Measurements from ENCODE around the gene DOC2B.
"Not testable (repeated sequence)": the region's sequence is repeated elsewhere in the genome, so short reads cannot be mapped to it uniquely, and the experiment has no call there.

Gene DOC2B

GRCh38 chr17:189444-189843, 8.0 kb upstream of the DOC2B start:
- no peak for DNase-seq (ENCODE audit: low spot score)

DNA sequence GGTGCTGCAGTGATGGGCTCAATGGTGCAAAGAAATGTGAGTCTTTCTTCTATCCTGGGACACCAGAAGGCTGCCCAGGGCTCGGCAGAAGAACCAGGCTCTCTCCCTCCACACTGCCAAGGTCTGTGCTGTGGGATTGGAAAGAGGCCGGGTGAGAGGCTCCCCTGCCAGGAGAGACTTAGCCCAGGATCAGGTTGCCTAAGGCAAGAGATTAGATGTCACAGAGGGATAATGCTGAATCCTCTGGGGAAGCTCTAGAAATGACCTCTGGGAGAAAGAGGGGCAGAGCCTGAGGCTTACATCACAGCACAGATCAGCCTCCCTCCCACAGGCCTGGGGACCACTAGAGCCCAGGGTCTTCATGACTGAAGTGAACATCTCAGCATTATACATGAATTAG, 5.7 kb upstream of the DOC2B start:
- DNase-seq (ENCODE audit: low spot score): no peak

GRCh38 chr17:185445-186138, 4.1 kb upstream of the DOC2B start:
- no peak for DNase-seq (ENCODE audit: low spot score)

DNA sequence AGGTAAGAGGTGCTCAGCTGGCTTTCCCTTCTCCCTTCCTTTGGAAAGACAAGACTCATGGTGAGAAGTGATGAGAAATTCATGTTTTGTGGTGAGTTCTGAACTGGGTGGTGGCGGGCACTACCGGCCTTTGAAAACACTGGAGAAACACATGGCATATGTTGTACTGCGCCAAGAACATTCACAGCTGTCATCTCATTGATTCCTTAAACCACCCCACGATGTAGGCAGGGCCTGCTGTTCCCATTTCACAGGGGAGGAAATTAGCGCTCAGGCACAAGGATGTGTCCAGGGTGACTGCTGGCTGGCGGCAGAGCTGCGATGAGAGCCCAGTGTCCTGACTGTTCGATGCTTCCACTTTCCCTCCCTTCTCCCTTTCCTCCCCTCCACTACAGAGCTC, 1.6 kb upstream of the DOC2B start:
- no peak for DNase-seq (ENCODE audit: low spot score)

GRCh38 chr17:182050-182751, 751 bp upstream of the DOC2B start:
- no peak for DNase-seq (ENCODE audit: low spot score)

- DNase-seq (ENCODE audit: low spot score): no peak
Observed at GRCh38 chr17:180381-181244, 837 bp downstream of the DOC2B start.

GRCh38 chr17:179781-180380, 1.6 kb downstream of the DOC2B start:
- DNase-seq (ENCODE audit: low spot score): no peak

DNA sequence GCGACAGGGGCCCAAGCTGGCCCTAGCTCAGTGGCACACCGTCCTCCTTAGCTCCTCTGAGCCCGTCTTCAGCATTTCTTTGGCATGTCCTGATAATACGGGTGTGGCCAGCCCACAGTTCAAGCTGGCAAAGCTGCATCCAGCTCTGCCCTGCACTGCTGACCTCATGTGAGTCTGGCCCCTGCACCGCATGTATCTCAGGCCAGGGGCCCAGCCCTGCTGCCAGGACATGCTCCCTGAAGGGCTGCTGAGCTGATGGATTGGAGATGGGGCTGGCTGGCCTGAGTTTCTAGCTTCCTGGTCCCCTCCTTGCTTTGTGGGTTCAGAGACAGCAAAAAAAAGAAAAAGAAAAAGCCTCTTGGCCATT, 2.4 kb downstream of the DOC2B start:
- DNase-seq (ENCODE audit: low spot score): no peak

- no peak for DNase-seq (ENCODE audit: low spot score)
Observed at GRCh38 chr17:178292-179065, 3.0 kb downstream of the DOC2B start.

GRCh38 chr17:177762-178161, 3.7 kb downstream of the DOC2B start:
- no peak for DNase-seq (ENCODE audit: low spot score)

DNA sequence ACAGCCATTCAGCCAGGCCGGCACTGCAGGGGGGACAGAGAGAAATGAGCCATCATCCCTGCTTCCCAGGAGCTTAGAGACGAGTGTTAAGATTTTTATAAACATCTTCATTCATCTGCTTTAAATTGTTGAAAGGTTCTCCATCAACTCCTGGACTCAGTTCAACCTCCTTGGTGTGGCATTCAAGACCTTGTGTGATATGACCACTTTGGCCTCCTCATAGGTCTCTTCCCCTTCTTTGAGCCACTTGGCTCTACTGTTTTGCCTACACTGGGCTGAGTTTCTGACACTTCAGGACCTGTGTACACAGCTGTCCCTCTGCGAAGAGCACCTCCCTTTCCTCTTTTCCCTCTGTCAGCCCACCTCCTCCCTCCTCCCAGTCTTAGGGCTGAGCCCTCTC, 4.3 kb downstream of the DOC2B start:
- DNase-seq (ENCODE audit: low spot score): no peak

DNA sequence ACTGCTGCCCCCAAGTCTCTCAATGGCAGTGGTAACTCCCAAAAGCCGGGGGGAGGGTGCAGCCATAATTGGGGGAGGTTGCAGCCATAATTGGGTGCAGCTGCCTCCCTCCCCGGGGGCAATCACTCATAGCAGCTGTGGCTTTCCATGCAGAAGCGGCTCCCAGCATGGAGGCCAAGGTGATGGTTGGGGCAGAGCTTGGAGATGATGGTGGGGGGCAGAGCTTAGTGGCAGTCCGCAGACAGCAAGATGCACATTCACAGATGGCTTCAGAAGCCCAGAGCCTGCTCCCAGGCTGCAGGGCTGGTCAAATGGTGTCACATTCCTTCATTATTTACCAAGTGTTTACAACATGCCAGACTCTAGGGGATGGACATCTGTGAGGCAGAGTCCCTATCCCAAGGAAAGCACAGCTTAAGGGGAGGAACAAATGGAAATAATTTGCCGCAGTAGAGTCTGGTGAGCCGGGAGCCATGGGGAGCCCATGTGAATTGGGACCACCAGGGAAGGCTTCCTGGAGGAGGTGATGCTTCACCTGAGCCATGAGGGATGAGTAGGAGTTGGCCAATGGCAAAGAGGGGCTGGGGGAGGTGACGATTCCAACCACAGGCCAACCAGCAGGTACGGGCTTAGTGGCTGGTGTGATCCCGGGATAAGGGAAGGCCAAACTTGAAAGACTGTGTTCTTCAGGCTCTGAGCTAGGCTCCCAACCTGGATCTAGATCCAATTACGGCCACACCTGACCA, 8.1 kb downstream of the DOC2B start:
- no peak for DNase-seq (ENCODE audit: low spot score)

DNA sequence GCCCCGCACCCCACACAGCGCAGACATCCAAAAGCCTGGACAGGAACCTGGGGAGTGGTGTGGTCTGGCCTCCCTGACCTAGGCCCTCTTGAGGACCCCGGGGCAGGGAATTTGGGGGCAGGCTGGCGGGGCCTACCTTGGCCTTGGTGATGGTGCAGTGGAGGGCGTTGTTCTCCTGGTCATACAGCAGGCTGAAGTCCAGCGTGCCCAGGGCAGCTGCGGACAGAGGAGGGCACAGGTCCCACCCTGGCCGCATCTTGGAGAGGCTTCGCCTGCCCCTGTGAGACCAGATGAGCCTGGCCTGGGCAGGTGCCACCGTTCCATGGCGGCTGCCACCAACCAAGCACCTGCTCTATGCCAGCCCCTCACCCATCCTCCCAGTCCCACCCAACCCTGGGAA, 9.0 kb downstream of the DOC2B start:
- DNase-seq (ENCODE audit: low spot score): no peak

GRCh38 chr17:171871-172270, 9.6 kb downstream of the DOC2B start:
- DNase-seq (ENCODE audit: low spot score): no peak

GRCh38 chr17:170130-170670, 11.2 kb downstream of the DOC2B start:
- no peak for DNase-seq (ENCODE audit: low spot score)

DNA sequence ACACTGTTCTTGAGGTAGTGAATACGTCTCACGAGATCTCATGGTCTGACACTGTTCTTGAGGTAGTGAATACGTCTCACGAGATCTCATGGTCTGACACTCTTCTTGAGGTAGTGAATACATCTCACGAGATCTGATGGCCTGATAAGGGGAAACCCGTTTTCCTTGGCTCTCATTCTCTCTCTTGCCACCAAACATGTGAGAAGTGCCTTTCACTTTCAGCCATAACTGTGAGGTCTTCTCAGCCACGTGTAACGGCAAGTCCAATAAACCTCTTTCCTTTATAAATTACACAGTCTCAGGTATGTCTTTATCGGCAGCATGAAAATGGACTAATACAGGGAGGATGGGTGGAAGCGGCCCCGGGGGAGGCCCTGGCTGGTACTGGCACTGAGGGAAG, 12.8 kb downstream of the DOC2B start:
- not testable (repeated sequence) for DNase-seq (ENCODE audit: low spot score)

DNA sequence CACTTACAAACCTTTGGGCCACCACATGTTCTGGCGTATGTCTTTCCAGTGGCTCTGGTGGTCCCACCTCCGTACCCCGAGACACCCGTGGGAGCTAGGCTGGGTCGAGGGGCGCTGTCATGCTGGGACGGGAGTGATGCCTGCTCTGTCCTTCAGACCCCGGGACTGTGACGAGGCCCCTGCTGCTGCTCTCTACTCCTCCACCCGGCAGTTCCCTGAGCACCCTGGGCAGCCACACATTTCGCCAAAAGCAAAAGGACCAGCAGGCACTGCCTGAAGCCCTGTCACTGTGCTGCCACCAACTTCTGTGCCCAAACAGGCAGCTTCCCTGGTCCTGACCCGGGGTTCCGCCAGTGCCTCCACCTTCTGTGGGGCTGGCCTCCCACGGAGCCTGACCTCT, 15.5 kb downstream of the DOC2B start:
- no peak for DNase-seq (ENCODE audit: low spot score)

DNA sequence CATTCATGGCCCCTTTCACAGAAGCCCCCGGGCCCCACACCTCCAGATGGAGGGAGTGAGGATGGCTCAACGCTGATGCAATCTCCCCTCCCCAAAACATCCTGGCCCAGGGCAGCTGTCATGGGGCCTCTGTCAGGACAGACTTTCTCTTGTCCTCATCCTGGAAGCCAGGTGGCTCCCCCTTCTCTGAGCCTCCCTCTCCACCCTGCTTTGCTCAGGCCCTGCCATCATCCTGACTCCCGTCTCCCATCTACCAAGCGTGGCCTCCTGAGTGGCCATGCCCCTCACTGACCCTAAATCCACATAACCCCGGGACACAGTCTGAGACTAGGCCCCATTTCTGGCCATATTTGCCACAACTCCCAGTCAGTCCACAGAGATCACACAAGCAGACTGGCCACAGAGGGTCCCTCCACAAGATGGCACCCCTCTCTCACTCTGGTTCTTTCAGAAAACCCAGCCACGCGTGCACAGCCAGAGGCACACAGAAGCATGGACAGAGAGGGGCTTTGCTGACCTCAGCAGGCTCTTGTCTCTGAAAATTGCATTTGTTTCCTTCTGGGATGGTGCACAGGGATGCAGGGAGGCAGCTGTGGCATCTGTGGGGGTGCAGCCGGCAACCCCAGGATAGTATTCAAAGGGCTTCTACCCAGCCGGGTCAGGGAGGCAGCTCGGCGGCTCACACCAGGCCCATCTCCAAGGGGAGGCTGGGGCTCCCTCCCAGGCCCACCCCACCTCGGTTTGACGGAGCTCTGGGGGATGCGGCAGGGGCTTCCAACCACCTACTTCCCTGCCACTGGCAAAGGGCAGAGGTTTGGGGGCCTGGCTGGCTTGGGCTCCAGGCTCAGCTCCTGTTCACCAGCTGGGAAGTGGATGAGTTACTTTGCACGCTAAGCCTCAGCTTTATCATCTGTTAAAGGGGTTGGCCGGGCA, 16.9 kb downstream of the DOC2B start:
- DNase-seq (ENCODE audit: low spot score): no peak

DNA sequence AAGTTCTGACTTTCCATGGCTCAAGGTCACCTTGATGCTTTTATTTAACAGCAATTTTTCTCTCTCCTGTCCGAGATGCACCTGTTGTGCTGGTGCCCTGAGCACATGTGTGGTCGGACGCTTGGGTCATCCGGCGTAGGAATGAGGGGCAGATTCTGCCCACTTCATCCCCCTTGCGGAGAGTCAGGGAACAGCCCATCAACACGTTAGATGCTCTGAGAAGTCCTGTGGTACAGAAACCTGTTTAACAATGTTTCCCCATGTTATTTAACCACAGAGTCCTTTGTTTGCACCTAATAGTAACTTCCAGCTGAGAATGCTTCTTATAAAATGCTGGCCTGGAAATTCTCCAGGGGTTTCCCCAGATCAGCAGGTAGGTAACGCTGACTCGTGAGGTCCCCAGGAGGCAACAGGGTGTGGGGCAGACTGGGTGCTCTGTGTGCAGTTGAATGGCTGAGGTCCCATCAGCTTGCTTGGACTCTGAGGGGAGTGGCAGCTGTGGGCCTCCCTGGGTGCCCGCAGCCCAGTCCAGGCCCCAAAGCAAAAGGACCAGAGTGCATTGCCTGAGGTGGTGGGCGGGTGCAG, 17.8 kb downstream of the DOC2B start:
- DNase-seq (ENCODE audit: low spot score): no peak
